Gastroesophageal sphincter (tissue), 3 donors: ENCODE data around the gene SEC22B.
"Not testable (repeated sequence)": the region's sequence is repeated elsewhere in the genome, so short reads cannot be mapped to it uniquely, and the experiment has no call there.

Experiments
- POLR2A ChIP-seq, 2 donors: fragments of 450-650 bp; IDR thresholded peaks; one replicate each; pipeline ENCODE4 v1.6.1; 2017; ENCODE audit warnings: antibody characterized with exemption in 2 of 2, mild to moderate bottlenecking in 2 of 2, moderate library complexity in 1 of 2
- POLR2AphosphoS5 ChIP-seq: sonication (generic); formaldehyde crosslinking; IDR thresholded peaks from one replicate; pipeline ENCODE4 v1.6.1; 2017; ENCODE audit warnings: antibody characterized with exemption
- TF ChIP-seq, protein P1 (sequence below), 4 experiments: fragments of 200-600 bp in 2 of 4; fragments of 450-650 bp in 2 of 4; sonication (generic) in 1 of 4; IDR thresholded peaks; one replicate each; pipeline ENCODE4 v1.5.1; 2017 to 2019; ENCODE audit warnings: antibody characterized with exemption in 4 of 4, mild to moderate bottlenecking in 2 of 4, moderate library complexity in 2 of 4

DNA sequence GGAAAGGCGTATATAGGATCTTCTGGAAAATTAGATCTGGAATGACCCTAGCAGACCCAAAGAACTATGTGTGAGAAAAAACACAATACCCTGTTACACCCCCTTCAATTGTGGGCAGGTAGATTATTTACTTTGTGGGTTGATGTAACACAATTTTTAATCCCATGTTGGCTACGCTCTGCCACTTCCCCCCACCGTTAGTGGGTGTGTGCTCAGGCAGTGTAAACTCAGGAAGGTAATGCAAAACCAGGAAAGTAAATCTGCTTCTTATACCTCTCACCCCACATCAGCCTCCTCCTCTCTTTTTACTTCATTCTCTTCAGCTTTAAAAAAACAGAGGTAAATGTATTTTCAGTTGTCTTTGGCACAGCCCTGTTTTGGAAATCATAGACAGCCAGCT is 63.2 kb downstream of the SEC22B start:
- TF ChIP-seq POLR2AphosphoS5; POLR2A (IDR thresholded peaks at IDR 0.05): not testable (repeated sequence)
- TF ChIP-seq, protein P1, sequence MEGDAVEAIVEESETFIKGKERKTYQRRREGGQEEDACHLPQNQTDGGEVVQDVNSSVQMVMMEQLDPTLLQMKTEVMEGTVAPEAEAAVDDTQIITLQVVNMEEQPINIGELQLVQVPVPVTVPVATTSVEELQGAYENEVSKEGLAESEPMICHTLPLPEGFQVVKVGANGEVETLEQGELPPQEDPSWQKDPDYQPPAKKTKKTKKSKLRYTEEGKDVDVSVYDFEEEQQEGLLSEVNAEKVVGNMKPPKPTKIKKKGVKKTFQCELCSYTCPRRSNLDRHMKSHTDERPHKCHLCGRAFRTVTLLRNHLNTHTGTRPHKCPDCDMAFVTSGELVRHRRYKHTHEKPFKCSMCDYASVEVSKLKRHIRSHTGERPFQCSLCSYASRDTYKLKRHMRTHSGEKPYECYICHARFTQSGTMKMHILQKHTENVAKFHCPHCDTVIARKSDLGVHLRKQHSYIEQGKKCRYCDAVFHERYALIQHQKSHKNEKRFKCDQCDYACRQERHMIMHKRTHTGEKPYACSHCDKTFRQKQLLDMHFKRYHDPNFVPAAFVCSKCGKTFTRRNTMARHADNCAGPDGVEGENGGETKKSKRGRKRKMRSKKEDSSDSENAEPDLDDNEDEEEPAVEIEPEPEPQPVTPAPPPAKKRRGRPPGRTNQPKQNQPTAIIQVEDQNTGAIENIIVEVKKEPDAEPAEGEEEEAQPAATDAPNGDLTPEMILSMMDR (IDR thresholded peaks at IDR 0.05): not testable (repeated sequence)
